ENCODE results near the gene NEURL1. TPM values are rescaled to one million over a fixed set of nuclear protein-coding genes. Genes with fewer than 3 reads are reported as not detected.

NEURL1 gene
- total RNA-seq, 1 donor: under 0.01 TPM

- DNase-seq (ENCODE audit: low read depth): no peak
- TF ChIP-seq, protein P1, sequence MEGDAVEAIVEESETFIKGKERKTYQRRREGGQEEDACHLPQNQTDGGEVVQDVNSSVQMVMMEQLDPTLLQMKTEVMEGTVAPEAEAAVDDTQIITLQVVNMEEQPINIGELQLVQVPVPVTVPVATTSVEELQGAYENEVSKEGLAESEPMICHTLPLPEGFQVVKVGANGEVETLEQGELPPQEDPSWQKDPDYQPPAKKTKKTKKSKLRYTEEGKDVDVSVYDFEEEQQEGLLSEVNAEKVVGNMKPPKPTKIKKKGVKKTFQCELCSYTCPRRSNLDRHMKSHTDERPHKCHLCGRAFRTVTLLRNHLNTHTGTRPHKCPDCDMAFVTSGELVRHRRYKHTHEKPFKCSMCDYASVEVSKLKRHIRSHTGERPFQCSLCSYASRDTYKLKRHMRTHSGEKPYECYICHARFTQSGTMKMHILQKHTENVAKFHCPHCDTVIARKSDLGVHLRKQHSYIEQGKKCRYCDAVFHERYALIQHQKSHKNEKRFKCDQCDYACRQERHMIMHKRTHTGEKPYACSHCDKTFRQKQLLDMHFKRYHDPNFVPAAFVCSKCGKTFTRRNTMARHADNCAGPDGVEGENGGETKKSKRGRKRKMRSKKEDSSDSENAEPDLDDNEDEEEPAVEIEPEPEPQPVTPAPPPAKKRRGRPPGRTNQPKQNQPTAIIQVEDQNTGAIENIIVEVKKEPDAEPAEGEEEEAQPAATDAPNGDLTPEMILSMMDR (IDR thresholded peaks at IDR 0.05; ENCODE audit: insufficient read depth, low read depth, low read length): no peak
Measured at GRCh38 chr10:103507235-103508191, 14.0 kb downstream of the NEURL1 start.

GRCh38 chr10:103510046-103510685 lies 16.7 kb downstream of the NEURL1 start:
- DNase-seq (ENCODE audit: low read depth): no peak
- TF ChIP-seq, protein P1 (IDR thresholded peaks at IDR 0.05; ENCODE audit: insufficient read depth, low read depth, low read length): no peak
- H3K4me3 ChIP-seq (ENCODE audit: low read depth, low read length): no peak overlapping the region

More at GRCh38 chr10:103507235-103508191, 14.0 kb downstream of the NEURL1 start:
- H3K4me3 ChIP-seq (ENCODE audit: low read depth, low read length): no peak overlapping the region

DNA sequence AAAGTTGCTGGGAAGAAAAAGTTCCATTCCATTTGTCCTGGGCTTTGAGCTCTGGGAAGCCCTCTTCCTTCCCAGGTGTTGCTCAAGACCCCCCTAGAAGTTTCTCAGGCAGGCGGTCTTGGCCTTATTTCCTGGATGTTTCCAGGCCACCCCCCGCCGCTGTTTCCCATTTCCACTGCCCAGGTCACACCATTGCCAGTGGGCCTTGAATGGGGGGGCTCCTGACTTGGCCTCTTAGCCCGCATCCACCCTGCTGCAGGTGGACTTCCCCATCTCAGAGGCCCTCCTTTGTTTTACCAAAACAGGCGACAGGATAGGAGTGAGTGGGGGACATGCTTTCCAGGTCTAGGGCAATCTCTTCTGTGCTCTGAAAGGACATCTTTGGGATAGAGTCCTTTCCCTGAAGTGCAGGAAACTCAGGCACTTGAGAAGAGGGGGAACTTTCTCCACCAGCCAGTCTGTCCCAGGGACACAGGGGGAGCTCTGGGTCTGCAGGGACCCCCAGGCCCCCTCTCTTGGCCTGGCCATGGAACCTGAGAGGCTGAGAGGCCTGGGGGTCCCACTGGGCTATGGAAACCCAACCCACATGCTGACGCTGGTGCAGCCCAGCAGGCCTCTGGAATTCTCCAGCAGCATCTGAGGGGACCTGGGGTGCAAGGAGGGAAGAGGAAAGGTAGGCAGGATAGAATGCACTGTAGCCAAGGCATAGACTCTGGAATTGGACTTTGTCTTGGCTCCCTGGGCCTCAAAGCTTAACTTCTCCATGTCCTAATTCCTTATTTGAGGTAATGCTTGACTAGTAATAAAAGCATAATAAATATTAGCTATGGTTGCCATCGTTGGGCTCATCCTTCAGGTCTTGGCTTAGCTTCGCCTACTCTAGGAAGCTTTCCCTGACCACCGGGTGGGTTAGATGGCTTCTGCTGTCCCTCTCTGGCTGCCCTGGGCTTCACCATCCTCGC lies 17.6 kb downstream of the NEURL1 start:
- DNase-seq (ENCODE audit: low read depth): no peak
- no peak overlapping the region for H3K4me3 ChIP-seq (ENCODE audit: low read depth, low read length)
- TF ChIP-seq, protein P1 (IDR thresholded peaks at IDR 0.05; ENCODE audit: insufficient read depth, low read depth, low read length): no peak

DNA sequence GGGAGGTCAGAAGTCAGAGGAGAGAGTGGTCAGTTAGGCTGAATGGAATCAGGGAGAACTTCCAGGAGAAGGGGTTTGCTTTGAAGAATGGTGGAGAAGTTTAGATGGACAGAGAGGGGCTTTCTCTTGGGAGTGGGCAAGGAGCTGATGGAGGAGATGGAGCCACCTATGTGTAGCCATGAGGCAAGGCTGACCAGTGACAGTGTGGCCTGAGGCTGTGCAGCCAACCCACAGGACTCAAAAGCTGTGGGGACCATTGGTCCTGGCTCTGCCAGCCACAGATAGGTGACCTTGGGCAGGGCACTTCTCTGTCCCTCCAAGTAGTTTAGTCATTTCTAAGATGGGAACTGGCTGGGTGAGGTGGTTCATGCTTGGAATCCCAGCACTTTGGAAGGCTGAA lies 18.7 kb downstream of the NEURL1 start:
- DNase-seq (ENCODE audit: low read depth): no peak
- TF ChIP-seq, protein P1 (IDR thresholded peaks at IDR 0.05; ENCODE audit: insufficient read depth, low read depth, low read length): no peak
- H3K4me3 ChIP-seq (ENCODE audit: low read depth, low read length): no peak overlapping the region

- peak; percentile 25 for DNase-seq (ENCODE audit: low read depth)
- no peak overlapping the region for H3K4me3 ChIP-seq (ENCODE audit: low read depth, low read length)
- TF ChIP-seq, protein P1 (IDR thresholded peaks at IDR 0.05; ENCODE audit: insufficient read depth, low read depth, low read length): no peak
Measured at GRCh38 chr10:103512591-103513379, 19.3 kb downstream of the NEURL1 start.

Measured in fibroblast of villous mesenchyme (primary cell).